GOT3 (cell line): Measurements from ENCODE around the gene IGSF8.

Experiments
- DNase-seq: peaks from one replicate; lab custom pipeline; 2025; ENCODE audit warnings: mixed read lengths; lab: John Stamatoyannopoulos, UW

IGSF8 gene

GRCh38 chr1:160085686-160086455, 12.5 kb downstream of the IGSF8 start:
- DNase-seq, result no peak

GRCh38 chr1:160084771-160085321, 13.6 kb downstream of the IGSF8 start:
- DNase-seq, result no peak

- no peak for DNase-seq
These were observed 14.2 kb downstream of the IGSF8 start for GRCh38 chr1:160083968-160084770.

- no peak for DNase-seq
These were observed 15.5 kb downstream of the IGSF8 start for GRCh38 chr1:160082926-160083325.

GRCh38 chr1:160082487-160082886, 15.9 kb downstream of the IGSF8 start:
- no peak for DNase-seq

GRCh38 chr1:160081261-160081936, 17.0 kb downstream of the IGSF8 start, which contains the start of gene KCNJ9:
Gene KCNJ9, plus strand, starts transcription at chr1:160081538. Its CDS starts 2,493 bp downstream, at chr1:160084031.
- DNase-seq, result no peak

- DNase-seq, result no peak
These were observed 17.9 kb downstream of the IGSF8 start for GRCh38 chr1:160080381-160081100.

- DNase-seq, result no peak
These were observed 19.0 kb downstream of the IGSF8 start for GRCh38 chr1:160079448-160079847.

GRCh38 chr1:160078512-160079195, 19.8 kb downstream of the IGSF8 start:
- DNase-seq, result no peak

- DNase-seq, result no peak
These were observed 20.9 kb downstream of the IGSF8 start for GRCh38 chr1:160077486-160077885.

GRCh38 chr1:160076295-160076694, 22.1 kb downstream of the IGSF8 start:
- no peak for DNase-seq

- DNase-seq, result no peak
These were observed 22.6 kb downstream of the IGSF8 start for GRCh38 chr1:160075836-160076235.

- no peak for DNase-seq
These were observed 23.6 kb downstream of the IGSF8 start for GRCh38 chr1:160074865-160075264.

- no peak for DNase-seq
These were observed 27.1 kb downstream of the IGSF8 start for GRCh38 chr1:160071289-160071688.

GRCh38 chr1:160070243-160071163, 27.9 kb downstream of the IGSF8 start:
- DNase-seq, result no peak

GRCh38 chr1:160069460-160070231, 28.8 kb downstream of the IGSF8 start, which contains the start of gene KCNJ10:
Gene KCNJ10, minus strand, starts transcription at chr1:160070160. Its CDS starts 27,628 bp downstream, at chr1:160042532.
- DNase-seq, result no peak

- DNase-seq, result no peak
These were observed 30.2 kb downstream of the IGSF8 start for GRCh38 chr1:160068225-160068624.

- DNase-seq, result no peak
These were observed 31.3 kb downstream of the IGSF8 start for GRCh38 chr1:160066829-160067745.
